ENCODE results near the gene PAK4. TPM values are rescaled to one million over a fixed set of nuclear protein-coding genes. Genes with fewer than 3 reads are reported as not detected.

PAK4 gene
- total and polyA plus RNA-seq, 2 of the 8 experiments (the other 6 are each of a cell fraction or from before 2014, with no cell fraction given) = 50.7 to 64.4 TPM

- Histone ChIP-seq H3K23ac (ENCODE audit: insufficient read length) (no peak overlapping the region), H2BK120ac (replicated peaks; ENCODE audit: low read depth, low read length) (no peak overlapping the region), H2BK20ac (ENCODE audit: low read length) (no peak overlapping the region), H3K18ac (ENCODE audit: extremely low read depth, low read length) (no peak overlapping the region), H3K14ac (ENCODE audit: insufficient read length) (no peak overlapping the region), H3K27me3 (replicated peaks in 1 of 4; ENCODE audit: control insufficient read depth in 3 of 4, extremely low read depth in 1 of 4, insufficient read depth in 3 of 4, low read length in 3 of 4) (peaks cover 4 to 23% (median 13%) of the 10 kb centered on the region in 4 experiments; a peak in 6 of 7 replicates), H3K9me3 (ENCODE audit: insufficient read depth in 2 of 2, low read depth in 1 of 2, low read length in 1 of 2) (no peaks in the 10 kb centered on the region), H3K79me2 (ENCODE audit: control insufficient read depth in 1 of 2, insufficient read depth in 2 of 2, low read length in 2 of 2) (no peaks in the 10 kb centered on the region), H4K91ac (replicated peaks; ENCODE audit: insufficient read length, low read length) (no peak overlapping the region), H2BK12ac (ENCODE audit: low read depth, low read length) (no peak overlapping the region), H2AK5ac (ENCODE audit: low read depth, low read length) (no peak overlapping the region), H3K9ac (replicated peaks in 1 of 4; ENCODE audit: extremely low read depth in 1 of 4, low read depth in 3 of 4, low read length in 3 of 4) (no peak overlapping the region), H3K4me3 (ENCODE audit: extremely low read depth in 1 of 4, insufficient read depth in 2 of 4, low read depth in 3 of 4, low read length in 4 of 4) (no peak overlapping the region), H4K20me1 (replicated peaks in 1 of 2; ENCODE audit: control insufficient read depth in 1 of 2, insufficient read depth in 2 of 2, low read length in 2 of 2) (no peaks in the 10 kb centered on the region), H3K36me3 (ENCODE audit: control insufficient read depth in 2 of 4, insufficient read depth in 4 of 4, low read length in 3 of 4) (no peaks in the 10 kb centered on the region), H3K4ac (replicated peaks; ENCODE audit: insufficient read length, low read depth, low read length) (no peak overlapping the region), H3K4me2 (ENCODE audit: insufficient read depth in 1 of 2, low read depth in 2 of 2, low read length in 2 of 2) (no peak overlapping the region), H3K4me1 (replicated peaks in 1 of 4; ENCODE audit: control insufficient read depth in 3 of 4, insufficient read depth in 4 of 4, low read length in 3 of 4) (peaks cover 0 to 2% (median under 1%) of the 10 kb centered on the region in 4 experiments; a peak in 3 of 7 replicates), H3K56ac (replicated peaks; ENCODE audit: insufficient read length, low read depth, low read length) (no peak overlapping the region), H3K27ac (ENCODE audit: low read depth, low read length) (no peak overlapping the region), H4K5ac (ENCODE audit: insufficient read length, low read depth, low read length) (no peak overlapping the region), H2BK5ac (ENCODE audit: low read depth, low read length) (no peak overlapping the region), H3K79me1 (ENCODE audit: low read depth, low read length) (no peaks in the 10 kb centered on the region), H2BK15ac (ENCODE audit: low read length) (no peak overlapping the region), H2AFZ (ENCODE audit: low read length) (no peak overlapping the region), H4K8ac (ENCODE audit: extremely low read depth, insufficient read depth, low read length) (no peak overlapping the region), H3K23me2 (ENCODE audit: low read depth, low read length) (no peaks in the 10 kb centered on the region)
- FAIRE-seq (no peak), DNase-seq (ENCODE audit: low read depth in 1 of 2, low spot score in 2 of 2) (no peak)
- ChIA-PET CTCF (ENCODE audit: partially characterized antibody) (interaction anchor here (1.1 to 3.3 kb wide), 3 partner anchors 10 to 121 kb away, joined by 4 to 15 read pairs (median 5); partner anchors contain the start of gene NCCRP1), POLR2A (ENCODE audit: partially characterized antibody) (no interaction called here)
- 82% methylated on average over 5 of the region's 6 CpGs; no CpG with 5 or more reads in 1 of the 2 experiments for WGBS, 2 experiments (ENCODE audit: extremely low coverage in 1 of 2, insufficient coverage in 1 of 2, insufficient read length in 1 of 2, insufficient replicate concordance in 2 of 2, low coverage in 1 of 2, low lambda C conversion rate in 2 of 2, missing lambda C conversion rate in 1 of 2)
- TF ChIP-seq GABPA (IDR thresholded peaks at IDR 0.05; ENCODE audit: borderline replicate concordance, insufficient read depth, low read length) (no peak), YY1 (IDR thresholded peaks at IDR 0.05; ENCODE audit: low read depth, low read length) (no peak)
These were observed 80.5 kb downstream of the PAK4 start for GRCh38 chr19:39206122-39206521.
